Retina (tissue), 1 donor: ENCODE measurements around the gene EPHB1.
"Not testable (repeated sequence)": the region's sequence is repeated elsewhere in the genome, so short reads cannot be mapped to it uniquely, and the experiment has no call there.

Experiments used
- DNase-seq: peaks from one replicate; pipeline ENCODE4 v3.0.0-alpha.2; 2016

Gene EPHB1

DNA sequence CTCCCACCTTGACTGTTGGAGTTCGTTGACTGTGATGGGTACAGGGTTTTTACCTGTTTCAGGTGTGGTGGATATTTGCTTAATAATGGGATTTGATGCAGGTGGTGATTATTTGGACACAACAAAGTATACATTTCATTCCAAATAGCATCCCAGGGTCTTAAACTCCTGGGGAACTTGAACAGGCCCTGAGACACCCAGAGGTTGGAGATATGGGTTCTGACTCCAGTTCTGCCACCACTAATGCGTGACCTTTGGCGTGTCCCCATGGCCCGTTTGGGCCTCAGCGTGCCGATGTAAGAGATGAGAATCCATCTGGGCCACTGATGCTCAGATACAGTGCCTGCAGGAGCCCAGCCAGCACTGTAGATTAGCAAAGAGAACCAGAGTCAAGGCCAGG, 264.5 kb downstream of the EPHB1 start:
- no peak for DNase-seq

DNA sequence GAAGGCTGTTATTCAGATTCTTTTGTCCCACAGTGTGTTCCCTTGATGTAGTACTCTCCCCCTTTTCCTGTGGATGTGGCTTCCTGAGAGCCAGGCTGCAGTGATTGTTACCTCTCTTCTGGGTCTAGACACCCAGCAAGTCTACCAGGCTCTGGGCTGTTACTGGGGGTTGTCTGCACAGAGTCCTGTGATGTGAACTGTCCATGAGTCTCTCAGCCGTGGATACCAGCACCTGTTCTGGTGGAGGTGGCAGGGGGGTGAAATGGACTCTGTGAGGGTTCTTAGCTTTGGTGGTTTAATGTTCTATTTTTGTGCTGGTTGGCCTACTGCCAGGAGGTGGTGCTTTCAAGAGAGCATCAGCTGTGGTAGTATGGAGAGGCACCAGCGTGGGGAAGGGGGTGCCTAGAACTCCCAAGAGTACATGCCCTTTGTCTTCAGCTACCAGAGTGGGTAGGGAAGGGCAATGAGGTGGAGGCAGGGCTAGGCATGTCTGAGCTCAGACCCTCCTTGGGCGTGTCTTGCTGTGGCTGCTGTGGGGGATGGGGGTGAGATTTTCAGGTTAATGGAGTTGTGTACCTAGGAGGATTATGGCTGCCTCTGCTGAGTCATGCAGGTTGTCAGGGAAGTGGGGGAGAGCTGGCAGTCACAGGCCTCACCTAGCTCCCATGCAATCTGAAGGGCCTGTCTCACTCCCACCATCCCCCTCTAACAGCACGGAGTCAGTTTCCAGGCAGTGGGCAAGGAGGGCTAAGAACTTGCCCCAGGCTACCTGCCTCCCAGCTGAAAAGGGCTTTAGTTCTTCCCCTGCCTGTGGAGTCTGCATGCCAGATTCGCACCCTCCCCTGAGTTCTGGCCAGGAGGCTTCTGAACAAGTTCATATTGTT, 272.0 kb downstream of the EPHB1 start:
- DNase-seq, result not testable (repeated sequence)

DNA sequence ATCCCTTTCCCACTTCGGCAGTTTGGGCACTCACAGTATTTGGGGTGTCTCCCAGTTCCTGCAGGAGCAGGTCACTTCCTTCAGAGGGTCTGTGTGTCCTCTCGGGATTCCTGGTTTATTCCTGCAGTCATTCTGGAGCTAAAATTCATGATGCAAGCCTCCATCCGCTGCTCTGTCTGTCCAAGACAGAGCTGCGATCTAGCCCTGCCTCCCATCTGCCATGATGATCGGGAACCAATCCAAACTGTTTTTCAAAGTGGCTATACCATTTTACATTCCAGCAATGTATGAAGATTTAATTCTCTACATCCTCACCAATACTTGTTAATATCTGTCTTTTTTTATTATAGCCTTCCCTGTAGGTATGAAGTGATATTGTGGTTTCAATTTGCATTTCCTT, 273.0 kb downstream of the EPHB1 start:
- DNase-seq, result no peak

DNA sequence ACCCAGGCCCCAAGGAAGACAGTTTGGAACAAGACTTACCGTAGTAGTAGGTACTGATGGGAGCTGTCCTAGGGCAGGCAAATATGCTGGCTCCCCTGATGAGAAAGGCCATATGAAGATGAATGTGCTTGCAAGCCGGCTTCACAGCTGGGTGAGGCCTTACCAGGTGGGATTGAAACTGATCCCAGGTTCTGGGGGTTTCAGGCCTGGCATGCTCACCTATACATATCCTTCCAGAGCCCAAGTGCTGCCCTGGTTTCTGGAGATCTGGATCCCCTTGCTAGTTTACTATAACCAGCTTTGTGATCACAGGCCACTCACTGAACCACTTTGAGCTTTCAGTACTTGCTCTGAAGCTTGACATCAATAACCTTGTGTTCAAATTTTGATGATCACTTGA, 274.3 kb downstream of the EPHB1 start:
- no peak for DNase-seq

DNA sequence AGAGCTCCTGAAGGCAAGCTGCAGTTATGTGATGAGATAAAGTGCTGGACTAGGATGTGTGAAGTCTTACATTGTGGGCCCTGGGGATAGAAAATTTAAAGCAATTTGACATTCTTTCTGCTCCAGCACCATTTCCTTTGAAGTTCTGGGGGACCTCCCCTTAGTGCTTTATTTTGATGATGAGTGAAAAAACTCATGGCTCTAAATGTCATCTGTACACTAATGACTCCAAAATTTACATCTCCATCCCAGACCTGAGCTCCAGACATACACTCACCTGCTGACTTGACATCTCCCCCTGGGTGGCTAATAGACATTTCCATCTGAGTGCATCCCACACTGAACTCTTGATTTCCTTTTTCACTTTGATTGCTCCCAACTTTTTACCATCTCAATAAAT, 276.4 kb downstream of the EPHB1 start:
- no peak for DNase-seq

DNA sequence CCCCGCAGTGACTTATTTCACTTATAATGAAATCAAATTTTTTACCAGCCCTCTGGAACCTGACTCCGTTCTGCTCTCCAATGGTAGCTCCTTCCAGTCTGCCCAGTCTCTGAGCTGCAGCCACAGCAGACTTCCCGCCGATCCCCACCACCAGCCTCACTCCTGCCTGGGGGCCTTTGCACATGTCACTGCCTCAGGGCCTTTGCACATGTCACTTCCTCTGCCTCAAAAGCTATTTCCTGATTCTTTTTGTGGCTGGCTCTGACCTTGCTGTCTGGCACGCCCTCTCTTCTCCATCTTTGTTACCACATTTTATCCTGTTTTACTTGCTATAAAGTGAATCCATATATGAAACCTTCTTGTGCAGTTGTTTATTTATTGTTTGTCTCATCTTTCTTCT, 277.4 kb downstream of the EPHB1 start:
- DNase-seq, result no peak

DNA sequence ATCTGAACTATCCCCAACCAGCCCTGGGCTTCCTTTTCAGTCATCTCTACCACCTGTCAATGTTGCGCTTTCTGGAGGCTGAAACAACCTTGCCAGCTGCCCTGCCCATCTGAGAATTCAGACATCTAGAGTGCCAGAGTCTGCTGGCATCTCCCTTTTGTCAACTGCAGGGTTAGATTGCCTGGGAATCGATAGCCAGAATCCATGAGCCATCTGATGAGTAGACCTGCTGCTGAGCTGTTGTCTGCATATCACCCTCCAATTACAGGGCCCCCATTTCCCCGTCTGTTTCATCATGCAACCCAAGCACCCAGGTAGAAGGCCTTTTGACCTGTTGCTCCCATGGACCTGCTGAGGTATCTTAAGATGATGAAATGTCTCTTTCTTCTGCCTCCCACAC, 280.1 kb downstream of the EPHB1 start:
- DNase-seq, result no peak

DNA sequence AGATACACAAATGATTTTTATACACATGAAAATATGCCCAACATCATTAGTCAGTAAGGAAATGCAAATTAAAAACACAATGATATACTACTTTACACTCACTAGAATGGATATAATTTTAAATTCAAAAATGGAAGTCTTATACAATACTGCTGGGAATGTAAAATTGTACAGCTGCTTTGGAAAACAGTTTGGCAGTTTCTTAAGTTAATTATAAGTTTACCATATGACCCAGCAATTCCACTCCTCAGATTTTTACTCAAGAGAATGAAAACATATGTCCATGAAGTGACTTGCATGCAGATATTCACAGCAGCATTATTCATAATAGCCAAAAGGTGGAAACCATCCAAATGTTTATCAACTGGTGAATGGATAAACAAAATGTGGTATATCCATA, 281.3 kb downstream of the EPHB1 start:
- no peak for DNase-seq

DNA sequence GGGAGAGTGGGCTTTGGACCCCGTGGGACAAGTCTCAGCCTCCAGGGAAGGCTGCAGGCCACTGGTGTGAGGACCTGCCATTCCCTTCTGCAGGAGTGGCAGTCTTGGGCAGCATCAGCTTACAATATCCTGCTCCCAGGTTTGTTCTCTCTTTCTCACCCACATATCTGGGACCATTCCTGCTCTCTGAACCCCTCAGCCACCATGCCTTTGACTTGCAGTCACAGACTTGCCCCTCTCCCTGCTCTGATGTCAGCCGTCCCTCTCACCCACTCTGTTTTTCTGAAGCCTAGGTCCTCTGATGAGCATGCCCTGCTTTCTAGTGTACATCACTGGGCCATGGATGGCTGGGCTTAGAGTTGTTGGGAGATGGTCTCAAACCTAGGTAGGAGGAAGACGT, 282.1 kb downstream of the EPHB1 start:
- no peak for DNase-seq

DNA sequence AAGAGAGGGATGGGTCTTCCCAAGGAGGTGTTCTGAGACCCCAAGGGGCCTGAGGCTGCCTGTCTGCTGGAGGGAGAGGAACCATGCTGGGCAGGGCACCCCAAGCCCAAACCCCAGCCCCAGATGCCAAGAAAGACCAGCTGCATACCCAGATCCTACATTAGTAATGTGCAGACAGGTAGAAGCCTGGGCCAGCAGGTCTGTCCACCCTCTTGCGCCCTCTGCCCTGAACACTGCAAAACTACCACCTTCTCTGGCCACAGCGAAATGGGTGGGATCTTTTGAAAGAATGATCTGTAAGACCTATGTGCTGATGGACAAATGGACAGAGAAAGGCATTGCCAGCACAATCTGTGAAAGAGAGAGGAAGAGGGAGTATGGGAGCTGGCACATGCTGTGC, 283.2 kb downstream of the EPHB1 start:
- DNase-seq, result no peak

DNA sequence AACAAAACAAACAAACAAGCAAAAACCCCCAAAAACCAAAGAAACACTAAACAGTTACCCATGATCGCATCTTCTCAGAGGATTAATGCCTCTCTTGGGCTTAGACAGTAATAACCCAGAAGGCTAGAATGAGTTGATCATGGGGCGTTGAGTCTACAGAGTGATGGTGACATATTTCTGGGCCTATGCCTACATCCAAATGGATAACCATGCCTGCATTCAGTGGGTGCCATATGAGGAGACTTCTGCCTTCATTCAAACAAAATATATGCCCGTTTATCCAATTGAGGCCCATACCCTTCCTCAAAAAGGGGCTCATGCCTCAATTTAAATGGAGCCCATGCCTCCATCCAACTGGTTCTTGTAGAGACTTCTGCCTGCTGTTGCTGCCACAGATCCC, 284.0 kb downstream of the EPHB1 start:
- no peak for DNase-seq

DNA sequence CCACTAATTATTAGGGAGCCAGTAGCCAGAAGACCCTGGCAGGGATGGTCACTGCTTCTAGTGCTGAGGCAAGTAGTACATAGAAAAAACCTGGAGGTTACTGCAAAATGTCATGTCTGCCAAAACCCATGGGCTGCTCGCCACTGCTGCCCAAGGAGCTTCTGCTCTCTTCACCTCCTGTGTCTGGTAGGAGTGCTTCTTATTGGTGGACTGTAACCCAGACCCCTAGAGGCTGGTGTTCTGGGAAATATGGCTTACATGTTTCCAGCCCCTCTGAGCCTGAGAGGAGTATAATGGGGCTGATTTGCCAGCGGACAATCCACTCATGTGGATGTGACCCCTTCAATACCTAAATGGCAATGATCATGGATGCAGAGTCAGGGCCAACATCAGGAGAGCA, 286.4 kb downstream of the EPHB1 start:
- no peak for DNase-seq

DNA sequence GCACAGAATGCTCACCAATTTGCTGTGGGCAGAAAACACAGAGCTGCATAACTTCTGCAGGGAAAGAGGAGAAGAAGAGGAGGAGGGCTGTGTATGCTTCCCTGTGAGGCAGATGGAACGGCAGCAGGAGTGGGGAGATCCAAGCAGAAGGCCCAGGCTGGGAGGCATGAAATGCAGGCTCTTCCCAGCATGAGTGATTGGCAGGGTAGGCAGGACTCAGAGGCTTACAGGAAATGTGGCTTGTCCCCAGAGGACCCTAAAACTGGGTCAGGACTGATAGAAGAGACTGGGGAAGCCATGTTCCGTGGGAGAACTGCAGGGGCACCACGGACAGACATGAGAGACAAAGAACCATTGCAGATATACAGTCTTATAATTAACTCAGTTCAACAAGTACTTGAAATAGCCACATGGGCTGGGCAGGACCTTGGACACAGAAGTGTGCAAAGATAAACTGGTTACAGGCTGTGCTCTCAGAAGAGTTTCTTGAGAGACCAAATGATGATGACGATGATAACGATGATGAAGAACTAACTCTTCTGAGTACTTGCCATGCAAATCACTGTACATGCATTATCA, 286.9 kb downstream of the EPHB1 start:
- DNase-seq, result no peak

DNA sequence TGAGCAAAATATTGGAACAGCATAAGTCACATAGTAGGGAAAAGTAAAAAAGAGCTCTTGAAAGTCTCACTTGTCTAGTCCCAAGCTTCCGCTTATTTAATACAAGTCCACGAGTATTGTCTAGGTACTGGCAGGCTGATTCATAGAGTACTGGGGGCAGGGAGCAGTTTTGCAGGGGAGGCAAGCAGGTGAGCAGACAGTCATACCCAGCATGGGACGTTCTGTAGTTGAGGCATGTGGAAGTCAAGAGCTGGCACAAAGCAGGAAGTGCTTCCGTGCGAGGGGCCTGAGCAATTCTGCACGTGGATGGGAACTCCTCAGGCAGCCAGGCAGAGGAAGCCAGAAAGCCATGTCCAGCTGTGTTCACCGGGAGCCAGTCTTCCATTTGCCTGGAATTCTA, 287.6 kb downstream of the EPHB1 start:
- DNase-seq, result no peak

DNA sequence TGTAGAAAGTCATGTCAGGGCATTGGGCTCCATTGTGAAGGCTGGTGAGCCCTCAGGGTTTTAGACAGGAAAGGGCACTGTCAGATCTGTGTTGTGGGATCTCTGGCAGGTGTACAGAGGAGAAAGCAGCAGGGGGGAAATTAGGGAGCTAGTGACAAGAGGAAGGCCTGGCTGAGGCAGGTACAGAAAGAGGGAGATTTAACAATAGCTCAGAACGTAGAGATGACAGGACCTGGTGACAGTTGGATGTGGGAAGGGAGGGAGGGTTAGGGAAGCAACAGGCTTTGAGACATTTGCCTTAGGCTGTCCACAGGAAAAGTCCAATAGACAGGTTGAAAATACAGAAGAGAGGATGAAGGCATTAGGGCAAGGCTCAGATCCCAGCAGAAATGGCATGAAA, 288.1 kb downstream of the EPHB1 start:
- DNase-seq, result no peak

DNA sequence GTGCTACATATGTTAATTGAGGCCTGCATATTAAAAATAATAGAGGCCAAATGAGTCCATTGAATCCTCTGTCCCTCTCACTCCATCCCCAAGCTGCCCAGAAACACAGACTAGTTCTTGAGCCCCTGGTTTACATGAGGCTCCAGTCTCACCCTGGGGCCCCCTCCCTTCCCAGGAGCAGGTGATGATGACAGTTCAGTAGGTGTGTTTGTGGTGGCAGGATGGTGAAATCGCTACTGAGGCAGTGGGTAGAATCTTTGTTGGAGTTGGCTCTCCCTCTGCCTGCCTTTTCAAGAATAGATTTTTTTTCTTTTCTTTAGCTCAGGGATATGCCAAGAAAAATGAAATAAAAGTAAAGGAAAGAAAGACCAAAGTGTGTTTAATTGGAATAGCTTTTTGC, 288.7 kb downstream of the EPHB1 start:
- no peak for DNase-seq

DNA sequence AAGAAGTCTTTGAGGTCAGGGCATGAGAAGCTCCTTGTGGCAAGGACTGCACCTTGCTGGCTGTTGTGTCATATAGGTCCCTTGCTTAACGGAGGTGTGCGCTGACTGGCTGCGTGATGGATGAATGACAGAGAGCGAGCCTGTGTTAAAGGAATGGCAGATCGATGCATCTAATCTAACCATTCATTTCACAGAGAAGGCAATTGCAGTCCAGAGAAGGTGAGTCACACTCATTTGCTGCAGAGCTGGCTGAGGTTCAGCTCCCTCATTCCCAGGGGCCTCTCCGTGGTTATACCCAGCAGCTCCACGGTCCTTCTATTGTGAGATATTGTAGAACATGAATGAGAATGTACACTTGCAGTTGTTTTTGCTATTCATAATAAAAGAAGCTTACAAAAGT, 289.3 kb downstream of the EPHB1 start:
- DNase-seq, result no peak

DNA sequence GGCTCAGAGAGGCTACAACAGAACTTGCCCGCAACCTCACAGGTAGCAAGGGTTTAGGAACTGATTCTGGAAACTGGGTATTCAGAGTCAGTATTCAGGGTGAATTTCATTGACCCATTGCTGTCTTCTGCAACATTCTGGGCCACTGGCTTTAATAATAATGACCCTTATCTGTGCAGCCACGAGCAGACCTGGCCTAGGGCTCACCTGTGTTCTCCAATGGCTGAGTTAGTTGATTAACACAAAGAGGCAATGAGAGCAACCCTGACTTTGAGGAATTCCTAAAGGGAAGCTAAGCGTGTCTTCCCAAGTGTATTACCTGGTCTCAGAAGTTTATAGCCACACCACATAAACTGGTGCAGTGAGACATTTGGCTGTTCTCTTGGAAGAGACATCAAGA, 289.9 kb downstream of the EPHB1 start:
- DNase-seq, result no peak

DNA sequence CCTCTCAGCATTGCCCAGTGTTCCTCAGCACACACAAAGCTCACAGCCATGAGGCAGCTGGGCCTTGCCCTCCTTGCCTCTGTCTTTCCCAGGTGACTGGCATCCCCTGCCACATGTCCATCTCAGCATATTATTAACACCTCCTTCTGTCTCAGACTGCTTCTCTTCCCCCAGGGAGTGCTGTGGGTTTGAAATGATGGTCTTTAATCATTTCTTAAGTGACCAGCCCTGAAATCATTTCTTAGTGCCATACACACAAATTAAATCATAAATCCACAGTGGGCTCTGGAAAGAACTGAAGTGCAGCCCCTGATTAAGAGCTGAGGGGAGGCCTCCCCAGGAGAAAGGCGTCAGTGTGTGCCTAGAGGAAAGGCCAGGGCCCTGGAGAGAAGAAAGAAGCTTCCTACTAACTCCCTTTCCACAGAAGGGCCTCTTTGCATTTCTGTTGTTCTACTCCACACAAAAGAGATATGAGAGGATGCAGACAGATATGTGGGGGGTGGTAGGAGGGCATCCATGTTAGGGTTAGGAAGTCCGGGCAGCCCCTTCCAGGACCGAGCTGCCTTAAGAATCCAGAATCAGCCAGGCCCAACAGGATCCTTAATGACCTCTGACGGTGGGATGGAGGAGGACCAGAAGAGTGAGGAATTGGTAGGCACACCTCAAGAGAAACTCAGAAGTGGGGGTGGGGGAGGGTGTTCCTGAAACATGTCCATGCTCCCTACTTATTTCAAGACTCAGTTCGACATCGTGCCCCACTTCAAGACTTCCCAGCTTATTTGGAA, 290.8 kb downstream of the EPHB1 start:
- DNase-seq, result no peak

DNA sequence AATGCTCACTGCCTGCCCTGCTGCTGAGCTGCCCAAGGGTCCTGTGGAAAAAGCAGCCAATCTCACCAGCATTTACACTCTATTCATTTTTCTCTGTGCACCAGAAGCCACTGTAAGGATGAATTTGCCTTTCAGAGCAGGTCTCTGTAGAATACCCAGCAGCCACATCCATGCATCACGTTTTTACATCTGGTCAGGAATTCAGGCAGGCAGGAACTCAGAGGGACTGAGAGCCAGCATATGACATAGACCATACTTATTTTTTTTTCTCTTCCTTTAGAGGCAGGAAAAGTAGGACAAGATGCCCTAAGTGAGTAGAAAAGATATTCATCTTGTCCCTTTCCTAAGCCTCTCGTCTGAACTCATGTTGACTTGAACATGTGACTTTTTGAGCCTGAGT, 292.7 kb downstream of the EPHB1 start:
- DNase-seq, result peak; percentile 27

DNA sequence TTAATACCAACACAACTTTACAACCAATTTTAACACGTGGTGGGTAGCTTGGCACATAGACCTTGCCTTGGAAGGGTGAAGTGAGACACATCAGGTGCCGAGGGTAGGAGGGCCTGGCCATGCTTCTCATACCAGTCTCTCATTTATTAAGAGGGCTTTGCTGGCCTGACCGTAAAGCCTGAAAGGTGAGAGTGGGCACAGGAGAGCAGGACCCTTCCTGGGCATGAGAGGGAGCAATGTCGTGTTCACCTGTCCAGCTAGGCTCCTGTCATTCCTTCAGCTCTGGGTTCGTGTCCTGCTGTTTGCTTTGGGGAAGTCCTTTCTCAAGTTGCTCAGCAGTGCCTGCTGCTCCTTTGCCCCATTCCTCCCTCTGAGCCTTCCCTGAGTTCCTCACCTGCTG, 294.4 kb downstream of the EPHB1 start:
- DNase-seq, result no peak

DNA sequence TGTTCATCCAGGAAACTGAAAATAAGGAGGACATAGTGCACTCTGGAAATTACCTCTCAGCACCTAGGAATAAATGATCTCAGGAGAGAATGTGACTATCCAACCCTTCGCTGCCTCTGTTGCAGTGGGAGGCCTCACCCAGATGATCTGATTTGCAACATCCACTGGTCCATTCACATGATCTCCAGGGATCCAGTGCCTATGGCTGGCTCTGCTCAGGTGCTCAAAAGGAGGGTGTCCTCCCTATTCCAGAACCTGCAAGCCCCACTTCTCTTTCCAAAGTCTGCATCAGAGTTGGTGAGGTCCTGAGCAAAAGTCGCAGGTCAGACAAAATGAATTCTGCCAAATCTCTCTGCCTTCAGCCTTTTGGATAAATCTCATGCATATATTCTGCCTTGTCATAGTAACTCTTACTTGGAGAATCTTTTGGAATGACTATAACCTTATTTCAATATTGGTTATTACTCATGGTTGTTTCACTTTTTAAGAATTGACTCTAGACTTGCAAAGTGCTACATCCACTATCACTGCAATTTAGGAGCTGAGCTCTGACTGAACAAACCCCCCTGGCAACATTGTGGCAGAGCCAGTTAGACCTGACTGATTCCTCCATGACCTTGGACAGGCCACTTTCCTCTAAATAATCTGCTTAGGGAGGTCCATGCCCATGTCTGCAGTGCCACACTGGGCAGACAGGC, 295.1 kb downstream of the EPHB1 start:
- no peak for DNase-seq

DNA sequence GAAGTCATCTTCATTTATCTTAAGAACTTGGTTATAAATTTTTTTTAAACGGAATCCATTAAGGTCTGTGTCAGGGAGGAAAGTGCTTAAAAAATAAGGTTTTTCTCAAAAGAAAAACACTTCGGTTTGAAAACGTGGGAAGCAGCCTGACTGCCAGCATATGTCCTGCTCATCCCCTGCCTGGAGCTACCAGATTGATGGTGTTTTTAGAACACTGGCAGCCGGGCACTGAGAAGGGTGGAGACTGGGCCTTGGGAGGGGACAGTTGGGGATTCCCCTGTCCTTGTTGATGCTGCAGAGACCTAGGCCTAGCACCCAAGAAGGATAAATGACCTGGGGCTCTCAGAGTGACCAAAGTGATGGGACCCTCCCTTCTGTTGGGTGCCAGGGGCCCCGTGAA, 296.9 kb downstream of the EPHB1 start:
- DNase-seq, result no peak
